GM13976 (cell line): ENCODE results near the gene NPAP1.
"Not testable (repeated sequence)": the region's sequence is repeated elsewhere in the genome, so short reads cannot be mapped to it uniquely, and the experiment has no call there.

Source experiments
- DNase-seq: peaks from one replicate; pipeline ENCODE4 v3.0.0; 2012; ENCODE audit warnings: low spot score
- CTCF ChIP-seq: IDR thresholded peaks from 2 replicates; pipeline ENCODE4 v1.5.1; 2012; ENCODE audit warnings: borderline replicate concordance, mild to moderate bottlenecking; ENCODE audit not compliant: insufficient read depth; ENCODE audit errors: extremely low read depth, missing control alignments, control extremely low read depth
- in situ Hi-C: fragments of 300-500 bp; cut with MboI; formaldehyde crosslinking; loops from one replicate; pipeline ENCODE4 v1.12.0; 2022; ENCODE audit warnings: low sequenced_read_pairs, mixed read lengths, inconsistent platforms; ENCODE audit not compliant: unreplicated experiment

The NPAP1 gene

GRCh38 chr15:24676431-24676830 is 856 bp downstream of the NPAP1 start:
- no peak for TF ChIP-seq CTCF
- in situ Hi-C loops: no loop called here
- no peak for DNase-seq

- in situ Hi-C loops: no loop called here
- TF ChIP-seq CTCF: no peak
- no peak for DNase-seq
Measured at GRCh38 chr15:24678485-24678884, 2.9 kb downstream of the NPAP1 start.

- in situ Hi-C loops: no loop called here
- no peak for DNase-seq
- TF ChIP-seq CTCF: no peak
Measured at GRCh38 chr15:24682002-24682401, 6.4 kb downstream of the NPAP1 start.

- in situ Hi-C loops, DNase-seq: not testable (repeated sequence)
Measured at GRCh38 chr15:24682905-24683304, 7.3 kb downstream of the NPAP1 start.

- no peak for DNase-seq
- in situ Hi-C loops: no loop called here
- TF ChIP-seq CTCF: no peak
Measured at GRCh38 chr15:24683736-24684135, 8.2 kb downstream of the NPAP1 start.

GRCh38 chr15:24684313-24684712 is 8.7 kb downstream of the NPAP1 start:
- no peak for TF ChIP-seq CTCF
- DNase-seq: no peak
- in situ Hi-C loops: no loop called here

- in situ Hi-C loops: no loop called here
- no peak for TF ChIP-seq CTCF
- DNase-seq: no peak
Measured at GRCh38 chr15:24696201-24696600, 20.6 kb downstream of the NPAP1 start.

- in situ Hi-C loops: no loop called here
- no peak for TF ChIP-seq CTCF
- no peak for DNase-seq
Measured at GRCh38 chr15:24696842-24697241, 21.3 kb downstream of the NPAP1 start.
